WTC11 (cell line): ENCODE measurements around the gene QSOX2.

Experiments used
- NFYB ChIP-seq: sonication (generic); formaldehyde crosslinking; conservative IDR thresholded peaks from 2 replicates; pipeline ENCODE4 v1.8.0; 2022; ENCODE audit warnings: low read depth, missing genetic modification reagents
- TF ChIP-seq, protein P1 (sequence below): fragments of 200-600 bp; IDR thresholded peaks from 2 replicates; pipeline ENCODE4 v1.8.0; 2022; ENCODE audit warnings: antibody characterized with exemption

DNA sequence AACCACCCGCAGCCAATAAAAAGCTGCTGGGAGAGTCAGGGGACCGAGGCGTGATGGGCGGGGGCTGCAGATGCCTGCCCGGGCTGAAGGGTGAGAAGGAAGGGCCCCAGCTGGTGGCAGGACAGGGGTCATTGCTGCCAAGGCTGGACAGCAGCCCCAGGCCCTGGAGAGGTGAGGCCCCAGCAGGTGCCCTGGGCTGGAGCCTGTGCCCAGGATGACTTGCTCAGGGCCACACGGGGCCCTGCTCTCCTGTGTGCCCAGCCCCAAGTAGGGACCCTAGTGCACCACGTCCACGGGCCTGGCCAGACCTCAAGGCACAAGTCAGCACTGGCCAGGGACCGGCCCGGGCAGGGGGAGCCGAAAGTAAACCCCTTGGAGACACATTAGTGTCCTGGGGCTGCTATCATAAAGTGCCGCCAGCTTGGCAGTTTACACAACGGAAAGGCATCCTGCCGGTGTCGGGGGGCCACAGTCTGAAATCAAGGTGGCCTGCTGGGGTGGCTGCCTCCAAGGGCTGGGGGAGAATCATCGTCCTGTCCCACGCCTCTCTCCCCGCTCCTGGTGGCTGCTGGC, 62.7 kb downstream of the QSOX2 start:
- no peak for TF ChIP-seq NFYB
- TF ChIP-seq, protein P1, sequence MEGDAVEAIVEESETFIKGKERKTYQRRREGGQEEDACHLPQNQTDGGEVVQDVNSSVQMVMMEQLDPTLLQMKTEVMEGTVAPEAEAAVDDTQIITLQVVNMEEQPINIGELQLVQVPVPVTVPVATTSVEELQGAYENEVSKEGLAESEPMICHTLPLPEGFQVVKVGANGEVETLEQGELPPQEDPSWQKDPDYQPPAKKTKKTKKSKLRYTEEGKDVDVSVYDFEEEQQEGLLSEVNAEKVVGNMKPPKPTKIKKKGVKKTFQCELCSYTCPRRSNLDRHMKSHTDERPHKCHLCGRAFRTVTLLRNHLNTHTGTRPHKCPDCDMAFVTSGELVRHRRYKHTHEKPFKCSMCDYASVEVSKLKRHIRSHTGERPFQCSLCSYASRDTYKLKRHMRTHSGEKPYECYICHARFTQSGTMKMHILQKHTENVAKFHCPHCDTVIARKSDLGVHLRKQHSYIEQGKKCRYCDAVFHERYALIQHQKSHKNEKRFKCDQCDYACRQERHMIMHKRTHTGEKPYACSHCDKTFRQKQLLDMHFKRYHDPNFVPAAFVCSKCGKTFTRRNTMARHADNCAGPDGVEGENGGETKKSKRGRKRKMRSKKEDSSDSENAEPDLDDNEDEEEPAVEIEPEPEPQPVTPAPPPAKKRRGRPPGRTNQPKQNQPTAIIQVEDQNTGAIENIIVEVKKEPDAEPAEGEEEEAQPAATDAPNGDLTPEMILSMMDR, result no peak
